Chondrocyte (in vitro differentiated cells): ENCODE results near the gene NEDD4L. TPM values are rescaled to one million over a fixed set of nuclear protein-coding genes. Genes with fewer than 3 reads are reported as not detected.

Experiments
- DNase-seq: peaks from one replicate; pipeline ENCODE4 v3.0.0; 2021; ENCODE audit warnings: mixed read lengths, low spot score
- H3K27ac Mint-ChIP-seq: one replicate; pipeline ENCODE4 v1.8.0; 2021; ENCODE audit warnings: mild to moderate bottlenecking, moderate library complexity, mixed read lengths; ENCODE audit not compliant: unreplicated experiment
- H3K27me3 Mint-ChIP-seq: 2 replicates; pipeline ENCODE4 v1.8.0; 2021; ENCODE audit warnings: low read depth, mixed read lengths
- H3K36me3 Mint-ChIP-seq: 2 replicates; pipeline ENCODE4 v1.8.0; 2021; ENCODE audit warnings: low read depth, mixed read lengths
- H3K4me1 Mint-ChIP-seq: 2 replicates; pipeline ENCODE4 v1.8.0; 2021; ENCODE audit warnings: low read depth, mild to moderate bottlenecking, mixed read lengths
- H3K4me3 Mint-ChIP-seq: one replicate; pipeline ENCODE4 v1.8.0; 2021; ENCODE audit warnings: mild to moderate bottlenecking, moderate library complexity, mixed read lengths; ENCODE audit not compliant: unreplicated experiment
- H3K9me3 Mint-ChIP-seq: 2 replicates; pipeline ENCODE4 v1.8.0; 2021; ENCODE audit warnings: low read depth, mixed read lengths
- total RNA-seq: library from RNA; stranded (reverse); gene quantifications from 3 replicates; pipeline ENCODE4 v1.2.1, GENCODE V29; 2021
- TF ChIP-seq, protein P1 (sequence below): fragments of 200-600 bp; sonication (generic); IDR thresholded peaks from 2 replicates; pipeline ENCODE4 v1.5.0; 2021; ENCODE audit warnings: antibody characterized with exemption, mild to moderate bottlenecking, moderate library complexity

The NEDD4L gene
- total RNA-seq, 1 donor from 2014 or later: 25.8 TPM

DNA sequence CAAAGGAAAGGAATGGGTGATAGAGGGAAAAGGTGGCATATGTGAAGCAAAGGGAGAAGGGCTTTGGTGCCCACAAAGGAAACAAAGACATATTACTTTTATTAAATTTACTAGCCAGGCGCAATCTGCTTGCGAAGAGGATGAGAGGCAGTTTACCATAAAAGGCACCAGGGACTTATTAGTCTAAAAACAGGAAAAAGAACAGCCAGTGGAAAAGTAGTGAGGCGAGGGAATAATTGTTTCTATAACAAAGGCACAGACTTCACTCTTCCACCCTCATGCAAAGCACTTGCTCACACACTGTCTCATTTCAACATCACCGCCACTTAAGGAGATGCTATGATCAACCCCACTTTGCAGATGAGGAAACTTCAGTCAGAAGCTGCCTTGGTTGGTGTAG is 374.3 kb downstream of the NEDD4L start:
- TF ChIP-seq, protein P1, sequence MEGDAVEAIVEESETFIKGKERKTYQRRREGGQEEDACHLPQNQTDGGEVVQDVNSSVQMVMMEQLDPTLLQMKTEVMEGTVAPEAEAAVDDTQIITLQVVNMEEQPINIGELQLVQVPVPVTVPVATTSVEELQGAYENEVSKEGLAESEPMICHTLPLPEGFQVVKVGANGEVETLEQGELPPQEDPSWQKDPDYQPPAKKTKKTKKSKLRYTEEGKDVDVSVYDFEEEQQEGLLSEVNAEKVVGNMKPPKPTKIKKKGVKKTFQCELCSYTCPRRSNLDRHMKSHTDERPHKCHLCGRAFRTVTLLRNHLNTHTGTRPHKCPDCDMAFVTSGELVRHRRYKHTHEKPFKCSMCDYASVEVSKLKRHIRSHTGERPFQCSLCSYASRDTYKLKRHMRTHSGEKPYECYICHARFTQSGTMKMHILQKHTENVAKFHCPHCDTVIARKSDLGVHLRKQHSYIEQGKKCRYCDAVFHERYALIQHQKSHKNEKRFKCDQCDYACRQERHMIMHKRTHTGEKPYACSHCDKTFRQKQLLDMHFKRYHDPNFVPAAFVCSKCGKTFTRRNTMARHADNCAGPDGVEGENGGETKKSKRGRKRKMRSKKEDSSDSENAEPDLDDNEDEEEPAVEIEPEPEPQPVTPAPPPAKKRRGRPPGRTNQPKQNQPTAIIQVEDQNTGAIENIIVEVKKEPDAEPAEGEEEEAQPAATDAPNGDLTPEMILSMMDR: no peak
- Mint-ChIP-seq H3K4me3 (no peak overlapping the region), H3K9me3 (peaks cover 8% of the 10 kb centered on the region), H3K27ac (no peak overlapping the region), H3K36me3 (no peaks in the 10 kb centered on the region), H3K4me1 (peaks cover 20% of the 10 kb centered on the region), H3K27me3 (peaks cover 12% of the 10 kb centered on the region)
- DNase-seq: no peak

DNA sequence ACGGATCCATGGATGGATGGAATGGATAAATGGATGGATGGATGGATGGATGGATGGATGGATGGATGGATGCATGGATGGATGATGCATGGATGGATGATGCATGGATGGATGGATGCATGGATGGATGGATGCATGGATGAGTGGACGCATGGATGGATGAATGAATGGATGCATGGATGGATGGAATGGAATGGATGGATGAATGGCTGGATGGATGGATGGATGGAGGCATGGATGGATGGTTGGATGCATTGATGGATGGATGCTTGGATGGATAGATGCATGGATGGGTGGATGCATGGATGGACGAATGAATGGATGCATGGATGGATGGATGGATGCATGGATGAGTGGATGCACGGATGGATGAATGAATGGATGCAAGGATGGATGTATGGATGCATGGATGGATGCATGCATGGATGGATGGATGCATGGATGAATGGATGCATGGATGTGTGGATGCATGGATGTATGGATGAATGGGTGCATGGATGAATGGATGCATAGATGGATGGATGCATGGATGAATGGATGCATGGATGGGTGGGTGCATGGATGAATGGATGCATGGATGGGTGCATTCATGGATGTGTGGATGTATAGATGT is 375.7 kb downstream of the NEDD4L start:
- H3K4me3 Mint-ChIP-seq: no peak overlapping the region
- DNase-seq: no peak
- TF ChIP-seq, protein P1: no peak

DNA sequence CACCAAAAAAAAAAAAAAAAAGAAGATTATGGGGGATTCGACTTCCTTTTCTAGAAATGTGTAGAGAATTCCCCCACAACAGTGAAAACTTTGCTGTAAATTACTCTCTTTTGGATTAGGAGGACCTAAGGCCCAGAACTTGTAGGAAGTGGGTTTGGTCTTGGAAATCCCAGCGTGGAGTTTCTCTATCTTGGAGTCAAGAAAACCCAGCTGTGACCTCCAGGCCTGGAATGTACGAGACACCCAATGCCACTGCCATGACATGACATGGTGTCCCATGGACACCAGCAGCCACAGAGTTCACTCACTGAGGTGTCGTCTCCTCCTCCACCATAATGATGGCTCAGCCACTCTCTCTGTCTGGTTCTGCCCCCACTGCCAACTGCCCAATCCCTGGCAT is 382.6 kb downstream of the NEDD4L start:
- DNase-seq: no peak
- no peaks in the 10 kb centered on the region for H3K27me3 Mint-ChIP-seq

More for the DNA sequence above, 375.7 kb downstream of the NEDD4L start:
- H3K27ac Mint-ChIP-seq: no peak overlapping the region
- peaks cover 8% of the 10 kb centered on the region for H3K9me3 Mint-ChIP-seq
- H3K36me3 Mint-ChIP-seq: no peaks in the 10 kb centered on the region
- peaks cover 20% of the 10 kb centered on the region for H3K4me1 Mint-ChIP-seq
- H3K27me3 Mint-ChIP-seq: peaks cover 8% of the 10 kb centered on the region

DNA sequence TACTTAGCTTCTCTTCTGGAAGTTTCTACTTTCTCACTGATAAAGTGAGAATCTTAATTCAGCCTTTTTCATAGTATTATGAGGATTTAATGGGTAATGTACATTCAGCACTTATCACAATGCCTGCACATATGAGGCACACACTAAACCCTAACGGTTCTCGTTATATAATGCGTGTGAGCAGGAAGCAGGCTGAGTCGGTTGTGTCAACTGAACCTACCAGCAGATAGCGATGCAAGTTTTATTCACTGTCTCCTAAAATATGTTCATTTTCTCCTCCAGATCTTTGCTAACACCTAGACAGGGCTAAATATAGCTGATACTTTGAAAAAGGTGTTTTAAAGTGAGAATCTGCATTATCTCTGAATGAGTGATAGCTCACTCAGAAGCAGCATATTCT is 383.3 kb downstream of the NEDD4L start:
- TF ChIP-seq, protein P1: no peak
- no peak overlapping the region for H3K27ac Mint-ChIP-seq
- H3K27me3 Mint-ChIP-seq: no peaks in the 10 kb centered on the region
- H3K36me3 Mint-ChIP-seq: no peaks in the 10 kb centered on the region
- H3K4me3 Mint-ChIP-seq: no peak overlapping the region
- H3K9me3 Mint-ChIP-seq: no peaks in the 10 kb centered on the region
- H3K4me1 Mint-ChIP-seq: no peaks in the 10 kb centered on the region
- DNase-seq: no peak

More for the DNA sequence above, 382.6 kb downstream of the NEDD4L start:
- H3K36me3 Mint-ChIP-seq: no peaks in the 10 kb centered on the region
- H3K4me1 Mint-ChIP-seq: no peaks in the 10 kb centered on the region
- TF ChIP-seq, protein P1: no peak
- no peak overlapping the region for H3K4me3 Mint-ChIP-seq
- no peak overlapping the region for H3K27ac Mint-ChIP-seq
- no peaks in the 10 kb centered on the region for H3K9me3 Mint-ChIP-seq

DNA sequence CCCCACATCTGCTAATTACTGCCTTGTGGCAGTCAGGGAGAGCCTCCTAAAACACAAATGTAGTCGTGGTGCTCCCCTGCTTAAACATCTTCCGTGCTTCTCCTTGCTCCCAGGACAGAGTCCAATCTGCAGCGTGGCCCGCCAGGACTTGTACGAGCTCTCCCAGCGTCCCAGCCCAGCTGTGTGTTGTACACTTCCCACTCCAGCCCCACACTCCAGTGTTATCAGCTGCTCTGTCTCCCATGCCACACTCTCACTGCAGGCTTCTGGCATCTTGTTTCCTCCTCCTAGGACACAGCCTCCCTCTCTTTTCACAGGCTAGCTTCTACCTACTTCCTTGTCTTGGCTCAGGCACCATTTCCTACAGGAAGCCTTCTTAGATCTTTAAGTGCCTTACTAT is 385.4 kb downstream of the NEDD4L start:
- Mint-ChIP-seq H3K27me3 (no peaks in the 10 kb centered on the region), H3K27ac (no peak overlapping the region), H3K4me3 (no peak overlapping the region), H3K36me3 (no peaks in the 10 kb centered on the region), H3K9me3 (no peaks in the 10 kb centered on the region), H3K4me1 (no peaks in the 10 kb centered on the region)
- DNase-seq: no peak
- TF ChIP-seq, protein P1: no peak
